ENCODE results near the gene MBNL3. TPM values are rescaled to one million over a fixed set of nuclear protein-coding genes. Genes with fewer than 3 reads are reported as not detected.

MBNL3 gene
- total RNA-seq, 1 experiment from 2014 or later = 0.39 TPM

DNA sequence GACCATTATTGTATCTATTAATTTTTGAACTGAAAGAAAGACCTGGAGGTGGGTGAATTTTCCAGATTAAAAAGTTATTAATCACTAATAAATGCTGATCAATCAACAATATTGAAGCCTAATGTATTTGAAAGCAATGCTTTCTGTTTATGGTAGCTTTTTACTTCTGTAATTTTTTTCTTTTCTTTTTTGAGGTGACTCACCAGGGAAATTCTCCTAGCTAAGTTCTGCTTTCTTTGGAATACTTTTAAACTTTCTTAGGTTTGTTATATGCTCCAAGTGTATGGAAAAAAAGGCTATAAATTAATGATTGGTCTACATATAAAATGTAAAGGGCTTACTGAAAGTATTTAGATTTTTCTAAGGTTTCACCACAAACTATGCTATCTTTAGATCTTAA lies 94.2 kb downstream of the MBNL3 start:
- CTCF ChIA-PET = no interaction called here
- intact Hi-C loops (cut with micrococcal nuclease; ENCODE audit: unreplicated experiment) = no loop called here
- POLR2A ChIA-PET = no interaction called here

DNA sequence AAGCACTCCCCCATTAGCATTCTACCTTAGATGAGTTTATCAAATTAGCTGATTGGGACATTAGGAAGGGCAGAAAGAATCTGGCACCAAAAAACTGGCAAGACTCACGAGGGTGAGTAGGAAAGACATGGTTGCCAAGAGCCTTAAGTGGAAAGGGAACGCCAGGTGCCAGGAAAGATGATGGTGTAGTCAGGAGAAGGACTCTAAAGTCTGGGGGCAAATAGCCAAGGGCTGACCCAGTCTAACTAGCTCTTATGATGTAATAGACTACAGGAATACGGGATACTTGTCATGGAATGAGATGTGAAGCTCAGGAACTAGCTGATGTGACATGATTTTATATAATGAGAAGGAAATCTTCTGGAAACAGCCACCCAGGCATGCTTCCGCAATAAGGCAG lies 94.8 kb downstream of the MBNL3 start:
- no TSS peak for BruUV-seq (replicated peaks)
- TF ChIP-seq SIN3A (IDR thresholded peaks at IDR 0.05; ENCODE audit: borderline replicate concordance, insufficient read depth, low read depth, low read length) (no peak), TCF7L2 (IDR thresholded peaks at IDR 0.05; ENCODE audit: low read depth, low read length) (no peak), POLR2AphosphoS5 (IDR thresholded peaks at IDR 0.05; ENCODE audit: low read depth, low read length) (no peak)
- TF ChIP-seq, protein P1, sequence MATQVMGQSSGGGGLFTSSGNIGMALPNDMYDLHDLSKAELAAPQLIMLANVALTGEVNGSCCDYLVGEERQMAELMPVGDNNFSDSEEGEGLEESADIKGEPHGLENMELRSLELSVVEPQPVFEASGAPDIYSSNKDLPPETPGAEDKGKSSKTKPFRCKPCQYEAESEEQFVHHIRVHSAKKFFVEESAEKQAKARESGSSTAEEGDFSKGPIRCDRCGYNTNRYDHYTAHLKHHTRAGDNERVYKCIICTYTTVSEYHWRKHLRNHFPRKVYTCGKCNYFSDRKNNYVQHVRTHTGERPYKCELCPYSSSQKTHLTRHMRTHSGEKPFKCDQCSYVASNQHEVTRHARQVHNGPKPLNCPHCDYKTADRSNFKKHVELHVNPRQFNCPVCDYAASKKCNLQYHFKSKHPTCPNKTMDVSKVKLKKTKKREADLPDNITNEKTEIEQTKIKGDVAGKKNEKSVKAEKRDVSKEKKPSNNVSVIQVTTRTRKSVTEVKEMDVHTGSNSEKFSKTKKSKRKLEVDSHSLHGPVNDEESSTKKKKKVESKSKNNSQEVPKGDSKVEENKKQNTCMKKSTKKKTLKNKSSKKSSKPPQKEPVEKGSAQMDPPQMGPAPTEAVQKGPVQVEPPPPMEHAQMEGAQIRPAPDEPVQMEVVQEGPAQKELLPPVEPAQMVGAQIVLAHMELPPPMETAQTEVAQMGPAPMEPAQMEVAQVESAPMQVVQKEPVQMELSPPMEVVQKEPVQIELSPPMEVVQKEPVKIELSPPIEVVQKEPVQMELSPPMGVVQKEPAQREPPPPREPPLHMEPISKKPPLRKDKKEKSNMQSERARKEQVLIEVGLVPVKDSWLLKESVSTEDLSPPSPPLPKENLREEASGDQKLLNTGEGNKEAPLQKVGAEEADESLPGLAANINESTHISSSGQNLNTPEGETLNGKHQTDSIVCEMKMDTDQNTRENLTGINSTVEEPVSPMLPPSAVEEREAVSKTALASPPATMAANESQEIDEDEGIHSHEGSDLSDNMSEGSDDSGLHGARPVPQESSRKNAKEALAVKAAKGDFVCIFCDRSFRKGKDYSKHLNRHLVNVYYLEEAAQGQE (IDR thresholded peaks at IDR 0.05; ENCODE audit: insufficient read depth in 1 of 2, low read depth in 2 of 2, low read length in 1 of 2) = no peak
- in situ Hi-C loops (cut with HindIII; ENCODE audit: low pct_unique_long_range_greater_than_20kb, low sequenced_read_pairs) (no loop called here), intact Hi-C loops (cut with micrococcal nuclease; ENCODE audit: unreplicated experiment) (no loop called here)
- H3K9me3 ChIP-seq (ENCODE audit: control insufficient read depth, insufficient read depth, low read depth, low read length) = no peaks in the 10 kb centered on the region
- ChIA-PET POLR2A (no interaction called here), CTCF (no interaction called here)
- H3K4me1 ChIP-seq (ENCODE audit: control insufficient read depth, insufficient read depth, low read length) = no peaks in the 10 kb centered on the region
- no peaks in the 10 kb centered on the region for H3K27me3 ChIP-seq (ENCODE audit: control insufficient read depth, insufficient read depth, low read length)
- H3K27ac ChIP-seq (ENCODE audit: low read length) = no peak overlapping the region
- DNase-seq (ENCODE audit: low read depth, low spot score) = no peak
- no peak overlapping the region for H3K4me3 ChIP-seq (ENCODE audit: low read depth in 2 of 2, low read length in 2 of 2)
- H3K36me3 ChIP-seq (ENCODE audit: control insufficient read depth, insufficient read depth, low read length) = no peaks in the 10 kb centered on the region
- no peak for ATAC-seq

More for the DNA sequence above, 94.2 kb downstream of the MBNL3 start:
- Histone ChIP-seq H3K9me3 (ENCODE audit: control insufficient read depth, insufficient read depth, low read depth, low read length) (no peaks in the 10 kb centered on the region), H3K36me3 (ENCODE audit: control insufficient read depth, insufficient read depth, low read length) (no peaks in the 10 kb centered on the region), H3K4me1 (ENCODE audit: control insufficient read depth, insufficient read depth, low read length) (no peaks in the 10 kb centered on the region), H3K27me3 (ENCODE audit: control insufficient read depth, insufficient read depth, low read length) (no peaks in the 10 kb centered on the region), H3K27ac (ENCODE audit: low read length) (no peak overlapping the region), H3K4me3 (ENCODE audit: low read depth in 2 of 2, low read length in 2 of 2) (no peak overlapping the region)
- TF ChIP-seq POLR2AphosphoS5 (IDR thresholded peaks at IDR 0.05; ENCODE audit: low read depth, low read length) (no peak), TCF7L2 (IDR thresholded peaks at IDR 0.05; ENCODE audit: low read depth, low read length) (no peak), SIN3A (IDR thresholded peaks at IDR 0.05; ENCODE audit: borderline replicate concordance, insufficient read depth, low read depth, low read length) (no peak)
- TF ChIP-seq, protein P2, sequence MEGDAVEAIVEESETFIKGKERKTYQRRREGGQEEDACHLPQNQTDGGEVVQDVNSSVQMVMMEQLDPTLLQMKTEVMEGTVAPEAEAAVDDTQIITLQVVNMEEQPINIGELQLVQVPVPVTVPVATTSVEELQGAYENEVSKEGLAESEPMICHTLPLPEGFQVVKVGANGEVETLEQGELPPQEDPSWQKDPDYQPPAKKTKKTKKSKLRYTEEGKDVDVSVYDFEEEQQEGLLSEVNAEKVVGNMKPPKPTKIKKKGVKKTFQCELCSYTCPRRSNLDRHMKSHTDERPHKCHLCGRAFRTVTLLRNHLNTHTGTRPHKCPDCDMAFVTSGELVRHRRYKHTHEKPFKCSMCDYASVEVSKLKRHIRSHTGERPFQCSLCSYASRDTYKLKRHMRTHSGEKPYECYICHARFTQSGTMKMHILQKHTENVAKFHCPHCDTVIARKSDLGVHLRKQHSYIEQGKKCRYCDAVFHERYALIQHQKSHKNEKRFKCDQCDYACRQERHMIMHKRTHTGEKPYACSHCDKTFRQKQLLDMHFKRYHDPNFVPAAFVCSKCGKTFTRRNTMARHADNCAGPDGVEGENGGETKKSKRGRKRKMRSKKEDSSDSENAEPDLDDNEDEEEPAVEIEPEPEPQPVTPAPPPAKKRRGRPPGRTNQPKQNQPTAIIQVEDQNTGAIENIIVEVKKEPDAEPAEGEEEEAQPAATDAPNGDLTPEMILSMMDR (IDR thresholded peaks at IDR 0.05) = no peak
- TF ChIP-seq, protein P1 (IDR thresholded peaks at IDR 0.05; ENCODE audit: insufficient read depth in 1 of 2, low read depth in 2 of 2, low read length in 1 of 2) = no peak
- DNase-seq (ENCODE audit: low read depth, low spot score) (no peak), ATAC-seq (no peak)
- no TSS peak for BruUV-seq (replicated peaks)
- in situ Hi-C loops (cut with HindIII; ENCODE audit: low pct_unique_long_range_greater_than_20kb, low sequenced_read_pairs) = no loop called here
